Tibial nerve (tissue), 4 donors: ENCODE data around the gene TUT4. TPM values are rescaled to one million over a fixed set of nuclear protein-coding genes. Genes with fewer than 3 reads are reported as not detected.
A peak's percentile ranks its signal among the peaks of the same experiment; 100 is the strongest.

Experiments
- DNase-seq, 2 donors: peaks; one replicate each; pipeline ENCODE4 v3.0.0-alpha.2; 2019; ENCODE audit warnings: low spot score in 2 of 2
- H3K27ac ChIP-seq, 4 donors: fragments of 200-600 bp; sonication (generic) in 3 of 4; one replicate each; pipeline ENCODE4 v1.5.1; 2017 to 2019; ENCODE audit warnings: mild to moderate bottlenecking in 1 of 4
- H3K27me3 ChIP-seq, 2 donors: fragments of 200-600 bp; sonication (generic) in 1 of 2; one replicate each; pipeline versions ENCODE4 v1.5.1 to v1.6.0; 2017 to 2019
- H3K36me3 ChIP-seq, 3 donors: fragments of 200-600 bp; sonication (generic); one replicate each; pipeline ENCODE4 v1.5.1; 2018 to 2019
- H3K4me1 ChIP-seq, 4 donors: fragments of 200-600 bp; sonication (generic) in 3 of 4; one replicate each; pipeline ENCODE4 v1.5.1; 2017 to 2019
- H3K4me3 ChIP-seq, 4 donors: fragments of 200-600 bp; sonication (generic) in 3 of 4; one replicate each; pipeline ENCODE4 v1.5.1; 2017 to 2019; ENCODE audit warnings: mild to moderate bottlenecking in 1 of 4, moderate library complexity in 1 of 4
- H3K9me3 ChIP-seq, 4 donors: fragments of 200-600 bp; sonication (generic) in 3 of 4; one replicate each; pipeline ENCODE4 v1.5.1; 2017 to 2019
- EP300 ChIP-seq, 2 donors: sonication (generic); formaldehyde crosslinking; IDR thresholded peaks; one replicate each; pipeline ENCODE4 v1.6.1; 2017; ENCODE audit warnings: antibody characterized with exemption in 2 of 2, mild to moderate bottlenecking in 1 of 2
- POLR2A ChIP-seq, 2 donors: fragments of 450-650 bp; IDR thresholded peaks; one replicate each; pipeline ENCODE4 v1.6.1; 2017; ENCODE audit warnings: antibody characterized with exemption in 2 of 2, mild to moderate bottlenecking in 2 of 2, moderate library complexity in 2 of 2
- WGBS, 2 donors: methylation state at CpG; one replicate each; pipeline ENCODE4 v1.1.5; 2018; 5-methylcytosine and 5-hydroxymethylcytosine counted together
- total RNA-seq, 4 donors: library from RNA; depleted of rRNA; stranded (reverse); fragments of >200 nt; gene quantifications; one replicate each; pipeline ENCODE4 v1.1.0, GENCODE V29; 2016
- TF ChIP-seq, protein P1 (sequence below), 5 experiments: fragments of 200-600 bp in 3 of 5; fragments of 450-650 bp in 2 of 5; sonication (generic) in 3 of 5; IDR thresholded peaks; one replicate each; pipeline ENCODE4 v1.5.1; 2016 to 2019; ENCODE audit warnings: antibody characterized with exemption in 5 of 5, mild to moderate bottlenecking in 3 of 5, moderate library complexity in 2 of 5

TUT4 gene
- total RNA-seq, 4 donors from 2014 or later = 78.1 to 127 (median 82.3) TPM

DNA sequence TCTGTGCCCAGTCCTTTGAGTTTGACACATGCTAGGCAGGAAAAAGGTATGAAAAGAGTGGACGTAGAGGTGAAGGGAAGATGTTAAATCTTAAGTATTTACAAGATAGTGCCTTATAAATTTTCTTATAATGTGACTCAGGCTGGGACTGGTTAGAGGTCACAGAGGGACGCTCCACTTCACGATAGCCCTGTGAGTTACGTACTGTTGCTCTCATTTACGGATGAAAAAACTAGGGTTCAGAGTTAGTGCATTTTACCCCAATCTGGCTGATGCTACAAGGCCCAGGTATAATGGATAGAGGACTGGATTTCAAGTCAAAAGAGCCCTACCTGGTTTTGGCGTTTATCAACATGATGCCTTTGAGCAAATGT, 1.4 kb upstream of the TUT4 start:
- no peaks in the 10 kb centered on the region for H3K36me3 ChIP-seq
- 48 to 51% methylated on average over 6 of the region's 6 CpGs for WGBS, 2 donors
- no peaks in the 10 kb centered on the region for H3K27me3 ChIP-seq
- no peak for DNase-seq
- peak overlapping the region in 3 of 4 donors; percentile 89 to 100 (median 98) for H3K4me3 ChIP-seq
- peaks cover 0 to 33% (median 7%) of the 10 kb centered on the region in 4 donors for H3K4me1 ChIP-seq
- peak overlapping the region; percentile 30 to 97 (median 93) for H3K27ac ChIP-seq
- no peak for TF ChIP-seq EP300 (IDR thresholded peaks at IDR 0.05)
- H3K9me3 ChIP-seq = no peaks in the 10 kb centered on the region

DNA sequence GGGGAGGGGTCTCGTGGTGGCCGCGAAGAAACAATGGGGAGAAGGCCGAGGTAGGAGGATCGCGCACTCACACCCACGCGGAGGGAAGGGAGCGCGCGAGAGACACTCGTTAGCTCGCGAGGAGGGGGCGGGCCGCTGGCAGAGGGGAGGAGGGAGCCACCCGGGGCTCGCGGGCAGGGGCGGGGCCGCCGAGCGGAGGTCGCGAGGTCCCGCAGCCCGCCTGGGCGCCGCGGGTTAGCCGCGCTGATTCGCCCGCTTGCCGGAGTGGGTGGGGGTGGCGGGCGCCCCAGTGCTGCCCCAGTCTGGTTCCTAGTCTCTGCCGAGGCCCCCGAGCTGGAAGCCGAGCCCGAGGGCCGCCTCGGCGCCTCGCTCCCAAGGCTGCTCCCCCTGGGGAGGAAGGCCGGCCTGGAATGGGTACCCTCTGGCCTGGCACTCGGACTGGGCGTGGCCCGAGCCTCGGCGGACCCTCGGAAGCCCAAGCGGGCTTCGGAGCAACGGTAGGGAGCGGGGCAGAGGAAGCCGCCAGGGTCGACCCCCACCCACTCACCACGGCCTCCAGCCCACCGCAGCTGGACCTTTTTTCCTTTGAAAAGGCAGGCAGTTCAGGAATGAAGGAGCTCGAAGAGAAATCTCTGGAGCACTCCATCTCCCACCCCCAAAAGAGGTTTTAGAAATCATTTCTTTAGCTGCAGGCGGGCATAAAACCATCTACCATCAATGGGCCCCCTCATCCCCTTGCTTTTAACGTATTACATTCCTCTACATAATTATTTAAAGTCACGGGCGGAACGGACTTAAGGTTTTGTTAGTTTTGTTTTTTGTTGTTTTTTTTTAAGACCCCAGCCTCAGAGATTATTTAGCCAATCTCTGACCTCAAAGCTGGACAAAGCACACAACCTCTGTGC, 722 bp upstream of the TUT4 start:
- H3K27ac ChIP-seq = peak overlapping the region; percentile 92 to 97 (median 95)
- peak; percentile 72 to 75 for DNase-seq
- no peaks in the 10 kb centered on the region for H3K36me3 ChIP-seq
- H3K9me3 ChIP-seq = no peaks in the 10 kb centered on the region
- TF ChIP-seq EP300 (IDR thresholded peaks at IDR 0.05) (peak in 1 of 2 donors; percentile 65), POLR2A (IDR thresholded peaks at IDR 0.05) (peak; percentile 45 to 48)
- TF ChIP-seq, protein P1, sequence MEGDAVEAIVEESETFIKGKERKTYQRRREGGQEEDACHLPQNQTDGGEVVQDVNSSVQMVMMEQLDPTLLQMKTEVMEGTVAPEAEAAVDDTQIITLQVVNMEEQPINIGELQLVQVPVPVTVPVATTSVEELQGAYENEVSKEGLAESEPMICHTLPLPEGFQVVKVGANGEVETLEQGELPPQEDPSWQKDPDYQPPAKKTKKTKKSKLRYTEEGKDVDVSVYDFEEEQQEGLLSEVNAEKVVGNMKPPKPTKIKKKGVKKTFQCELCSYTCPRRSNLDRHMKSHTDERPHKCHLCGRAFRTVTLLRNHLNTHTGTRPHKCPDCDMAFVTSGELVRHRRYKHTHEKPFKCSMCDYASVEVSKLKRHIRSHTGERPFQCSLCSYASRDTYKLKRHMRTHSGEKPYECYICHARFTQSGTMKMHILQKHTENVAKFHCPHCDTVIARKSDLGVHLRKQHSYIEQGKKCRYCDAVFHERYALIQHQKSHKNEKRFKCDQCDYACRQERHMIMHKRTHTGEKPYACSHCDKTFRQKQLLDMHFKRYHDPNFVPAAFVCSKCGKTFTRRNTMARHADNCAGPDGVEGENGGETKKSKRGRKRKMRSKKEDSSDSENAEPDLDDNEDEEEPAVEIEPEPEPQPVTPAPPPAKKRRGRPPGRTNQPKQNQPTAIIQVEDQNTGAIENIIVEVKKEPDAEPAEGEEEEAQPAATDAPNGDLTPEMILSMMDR (IDR thresholded peaks at IDR 0.05) = peak in 1 of 5 experiments; percentile 29
- no peaks in the 10 kb centered on the region for H3K27me3 ChIP-seq
- H3K4me1 ChIP-seq = peaks cover 0 to 33% (median 8%) of the 10 kb centered on the region in 4 donors
- peak overlapping the region; percentile 89 to 100 (median 98) for H3K4me3 ChIP-seq
- WGBS, 2 donors = 1 to 3% methylated on average over 42 to 45 of the region's 66 CpGs

DNA sequence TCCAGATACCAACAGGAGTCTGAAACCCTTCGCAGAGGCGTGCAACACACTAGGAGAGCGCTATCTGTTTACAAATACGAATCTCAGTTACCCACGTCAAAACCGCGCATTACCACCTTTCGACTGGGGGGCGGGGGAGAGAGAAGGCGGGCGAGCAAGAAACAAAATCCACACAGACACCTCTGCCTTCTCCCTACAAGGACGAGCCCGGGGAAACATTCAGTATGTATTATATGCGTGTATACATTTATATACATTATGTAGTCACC, 722 bp downstream of the TUT4 start:
- DNase-seq = peak; percentile 26 to 61

DNA sequence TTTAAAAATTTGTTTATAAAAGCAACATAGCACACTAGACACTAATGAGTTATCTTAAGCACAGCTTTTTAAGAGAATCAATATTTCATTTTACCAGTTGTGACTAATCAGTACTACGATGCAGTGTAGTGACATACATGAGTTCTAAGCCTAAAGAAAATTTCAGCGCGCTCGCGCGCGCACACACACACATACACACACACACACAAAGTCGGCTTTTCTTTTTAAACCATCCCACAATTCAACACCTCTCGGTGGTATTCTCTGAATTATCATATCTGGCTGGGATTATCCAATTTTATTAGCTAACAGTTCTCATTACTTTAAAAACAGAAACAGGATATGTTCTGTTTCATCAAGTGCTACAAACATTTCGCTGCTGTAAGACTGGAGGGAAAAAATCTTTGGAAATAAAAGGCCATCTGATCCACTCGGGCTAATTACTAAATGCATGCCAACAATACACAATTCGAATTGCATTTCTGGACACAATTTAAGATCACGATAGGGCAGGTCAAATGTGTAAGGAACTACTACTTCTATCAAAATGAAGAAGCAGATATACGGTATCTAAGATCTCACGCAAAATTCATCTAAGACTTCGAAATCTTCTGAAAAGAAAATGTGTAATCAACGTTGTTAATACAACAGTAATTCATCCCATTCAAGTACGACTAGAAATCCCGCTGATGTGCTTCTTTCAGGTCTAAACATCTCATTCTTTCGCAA, 1.2 kb downstream of the TUT4 start:
- Histone ChIP-seq H3K27ac (peak overlapping the region; percentile 92 to 97 (median 95)), H3K9me3 (no peaks in the 10 kb centered on the region), H3K36me3 (no peaks in the 10 kb centered on the region), H3K4me3 (peak overlapping the region; percentile 89 to 100 (median 98)), H3K27me3 (no peaks in the 10 kb centered on the region), H3K4me1 (peaks cover 0 to 33% (median 8%) of the 10 kb centered on the region in 4 donors)
- 6% methylated on average over 20 of the region's 20 CpGs for WGBS, 2 donors
- TF ChIP-seq EP300 (IDR thresholded peaks at IDR 0.05) (no peak), POLR2A (IDR thresholded peaks at IDR 0.05) (no peak)
- TF ChIP-seq, protein P1 (IDR thresholded peaks at IDR 0.05) = no peak
- peak in 1 of 2 donors; percentile 8 for DNase-seq

More for the DNA sequence above, 722 bp downstream of the TUT4 start:
- peak overlapping the region; percentile 92 to 97 (median 95) for H3K27ac ChIP-seq
- 0% methylated on average over 14 of the region's 14 CpGs for WGBS, 2 donors
- H3K27me3 ChIP-seq = no peaks in the 10 kb centered on the region
- TF ChIP-seq EP300 (IDR thresholded peaks at IDR 0.05) = peak in 1 of 2 donors; percentile 58
- TF ChIP-seq, protein P1 (IDR thresholded peaks at IDR 0.05) = no peak
- peak in 1 of 2 donors; percentile 15 for TF ChIP-seq POLR2A (IDR thresholded peaks at IDR 0.05)
- H3K36me3 ChIP-seq = no peaks in the 10 kb centered on the region
- H3K4me3 ChIP-seq = peak overlapping the region; percentile 89 to 100 (median 98)
- peaks cover 0 to 33% (median 8%) of the 10 kb centered on the region in 4 donors for H3K4me1 ChIP-seq
- H3K9me3 ChIP-seq = no peaks in the 10 kb centered on the region

DNA sequence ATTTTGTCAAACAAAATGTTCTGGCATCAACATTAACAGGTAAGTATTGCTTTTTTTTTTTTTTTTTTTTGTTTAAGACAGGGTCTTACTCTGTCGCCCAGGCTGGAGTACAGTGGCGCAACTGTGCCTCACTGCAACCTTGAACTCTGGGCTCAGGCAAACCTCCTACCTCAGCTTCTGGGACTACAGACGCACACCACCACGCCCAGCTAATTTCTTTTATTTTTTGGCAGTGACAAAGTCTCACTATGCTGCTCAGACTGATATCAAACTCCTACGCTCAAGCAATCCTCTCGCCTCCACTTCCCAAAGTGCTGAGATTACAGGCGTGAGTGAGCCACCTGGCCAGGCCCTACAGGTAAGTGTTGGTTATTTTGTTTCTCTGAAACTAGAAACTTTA, 2.4 kb downstream of the TUT4 start:
- WGBS, 2 donors = 81 to 85% methylated on average over 7 of the region's 7 CpGs
- H3K27ac ChIP-seq = no peak overlapping the region

More for the DNA sequence above, 2.4 kb downstream of the TUT4 start:
- no peaks in the 10 kb centered on the region for H3K36me3 ChIP-seq
- TF ChIP-seq EP300 (IDR thresholded peaks at IDR 0.05) = no peak
- TF ChIP-seq POLR2A (IDR thresholded peaks at IDR 0.05) = no peak
- TF ChIP-seq, protein P1 (IDR thresholded peaks at IDR 0.05) = no peak
- H3K4me3 ChIP-seq = no peak overlapping the region
- peaks cover 0 to 33% (median 8%) of the 10 kb centered on the region in 4 donors for H3K4me1 ChIP-seq
- H3K27me3 ChIP-seq = no peaks in the 10 kb centered on the region
- DNase-seq = no peak
- H3K9me3 ChIP-seq = no peaks in the 10 kb centered on the region
